T-helper 2 cell treated with Interferon-gamma antibody and Interleukin-4, amounts not matched to agents 5 μg/mL and 100 μg/mL, for 36 hours (primary cell): Measurements from ENCODE around the gene ZNF775.

Source experiments
- DNase-seq: peaks from one replicate; pipeline ENCODE4 v3.0.0; 2021; ENCODE audit warnings: low spot score
- H3K27ac Mint-ChIP-seq: one replicate; pipeline ENCODE4 v1.8.0; 2021; ENCODE audit warnings: mild to moderate bottlenecking, mixed read lengths
- H3K27me3 Mint-ChIP-seq: one replicate; pipeline ENCODE4 v1.8.0; 2021; ENCODE audit warnings: low read depth, mixed read lengths
- H3K36me3 Mint-ChIP-seq: one replicate; pipeline ENCODE4 v1.8.0; 2021; ENCODE audit warnings: low read depth, mixed read lengths
- H3K4me1 Mint-ChIP-seq: one replicate; pipeline ENCODE4 v1.8.0; 2021; ENCODE audit warnings: low read depth, mixed read lengths
- H3K4me3 Mint-ChIP-seq: one replicate; pipeline ENCODE4 v1.8.0; 2022; ENCODE audit warnings: mild to moderate bottlenecking, moderate library complexity, mixed read lengths
- H3K9me3 Mint-ChIP-seq: one replicate; pipeline ENCODE4 v1.8.0; 2021; ENCODE audit warnings: mixed read lengths

ZNF775 gene

DNA sequence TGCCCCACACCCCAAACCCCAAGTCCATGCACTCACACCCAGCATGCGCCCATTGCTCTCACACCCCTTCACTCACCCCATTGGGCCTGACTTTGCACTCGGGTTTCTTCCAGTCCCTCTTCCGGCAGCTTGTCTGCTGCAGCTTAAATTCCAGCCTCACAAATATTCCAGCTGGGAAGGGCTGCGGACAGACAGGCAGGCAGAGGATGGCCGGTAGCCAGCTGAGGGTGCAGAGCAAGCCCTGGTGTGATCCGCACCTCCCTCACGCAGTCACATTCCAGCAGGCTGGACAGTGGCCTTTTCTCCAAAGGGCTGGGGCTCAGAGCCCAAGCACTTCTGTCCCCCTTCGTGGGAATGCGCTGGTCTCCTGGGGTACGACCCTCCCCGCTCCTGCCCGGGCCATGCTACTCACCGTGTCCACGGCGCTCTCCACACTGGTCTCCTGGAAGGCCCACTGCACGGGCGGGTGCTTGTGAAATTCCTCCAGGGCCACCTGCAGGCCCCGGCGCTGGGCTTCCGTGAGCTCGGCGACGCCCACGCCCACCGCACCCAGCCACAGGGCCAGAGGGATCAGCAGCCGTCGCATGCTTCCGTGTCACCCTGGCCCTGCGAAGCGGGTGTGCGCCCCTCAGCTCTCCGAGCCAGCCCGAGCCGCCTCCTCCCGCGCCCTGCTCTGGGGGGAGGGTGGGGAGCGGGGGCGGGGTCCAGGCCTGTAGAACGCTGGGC lies 38.9 kb upstream of the ZNF775 start:
- Mint-ChIP-seq H3K27ac (no peak overlapping the region), H3K36me3 (no peaks in the 10 kb centered on the region), H3K27me3 (peaks cover 45% of the 10 kb centered on the region), H3K9me3 (peaks cover 9% of the 10 kb centered on the region), H3K4me3 (no peak overlapping the region), H3K4me1 (no peaks in the 10 kb centered on the region)
- DNase-seq: no peak

DNA sequence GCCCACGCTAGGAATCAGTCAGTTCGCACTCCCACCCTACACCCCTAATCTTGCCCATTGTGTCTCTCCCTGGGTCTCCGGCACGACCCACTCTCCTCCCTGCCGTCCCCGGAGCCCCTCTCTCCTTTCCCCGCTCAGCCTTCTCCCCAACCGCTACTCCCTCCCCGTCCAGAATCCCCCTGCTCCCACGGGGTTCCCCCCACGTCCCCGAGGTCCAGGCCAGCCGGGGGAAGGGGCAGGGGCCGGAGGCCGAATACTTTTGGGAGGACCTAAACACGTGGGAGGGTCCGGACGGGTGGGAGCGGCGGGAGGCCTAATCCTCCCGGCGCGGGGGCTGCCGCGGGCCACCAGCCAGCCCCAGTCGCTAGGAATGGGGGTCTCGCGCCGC lies 38.3 kb upstream of the ZNF775 start:
- Mint-ChIP-seq H3K4me3 (no peak overlapping the region), H3K27me3 (peaks cover 46% of the 10 kb centered on the region), H3K27ac (no peak overlapping the region)

DNA sequence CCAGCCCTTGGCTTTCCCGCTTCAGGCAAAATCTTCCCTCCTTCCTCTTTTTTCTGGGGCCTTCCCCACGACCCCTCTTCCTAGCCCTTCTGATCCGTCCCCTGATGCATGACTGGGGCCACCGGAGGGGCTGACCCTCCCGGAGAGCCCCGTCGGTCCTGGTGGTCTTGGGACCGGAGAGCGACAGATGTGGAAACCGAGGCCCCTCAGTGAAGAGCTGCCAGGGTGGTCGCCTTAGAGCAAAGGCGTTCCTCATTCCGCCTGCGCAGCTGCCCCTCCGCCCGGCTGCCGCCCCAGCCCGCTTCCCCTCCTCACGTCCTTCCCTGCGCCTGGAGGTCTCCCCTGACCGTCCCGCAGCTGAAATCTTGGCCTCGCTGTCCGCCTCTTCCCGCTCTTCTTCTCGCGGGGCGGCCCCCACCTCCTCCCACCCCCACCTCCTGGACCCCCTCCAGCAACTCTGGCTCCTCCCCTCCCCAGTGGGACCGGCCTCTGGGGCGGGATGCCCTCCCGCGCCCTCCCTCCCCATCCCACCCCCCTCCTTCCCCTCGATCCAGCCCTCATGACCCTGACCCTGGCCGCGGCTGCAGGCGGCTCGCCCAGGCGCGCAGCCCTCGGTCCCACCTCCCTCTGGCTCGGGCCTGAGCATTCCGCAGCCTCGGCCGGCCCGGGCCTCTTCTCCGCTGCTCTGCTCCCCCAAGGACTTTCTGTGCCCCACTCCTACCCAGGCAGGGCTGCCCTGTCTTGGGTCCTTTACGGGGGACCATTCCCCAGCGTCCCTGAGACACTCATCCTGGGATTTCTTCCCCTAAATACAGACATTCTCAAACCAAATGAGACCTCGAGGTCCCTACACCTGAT lies 37.6 kb upstream of the ZNF775 start, which contains the start of gene RARRES2:
RARRES2 (minus strand) TSS at position 367 of the 858 bp plus-strand sequence. CDS start 1,020 bp downstream, outside the sequence.
- DNase-seq: no peak
- H3K36me3 Mint-ChIP-seq: no peaks in the 10 kb centered on the region
- peaks cover 51% of the 10 kb centered on the region for H3K27me3 Mint-ChIP-seq
- H3K4me1 Mint-ChIP-seq: no peaks in the 10 kb centered on the region
- H3K27ac Mint-ChIP-seq: no peak within 1 kb of the TSS
- peaks cover 9% of the 10 kb centered on the region for H3K9me3 Mint-ChIP-seq
- no peak within 1 kb of the TSS for H3K4me3 Mint-ChIP-seq

More for the DNA sequence above, 38.3 kb upstream of the ZNF775 start:
- no peaks in the 10 kb centered on the region for H3K36me3 Mint-ChIP-seq
- no peaks in the 10 kb centered on the region for H3K4me1 Mint-ChIP-seq
- H3K9me3 Mint-ChIP-seq: peaks cover 9% of the 10 kb centered on the region
- no peak for DNase-seq

DNA sequence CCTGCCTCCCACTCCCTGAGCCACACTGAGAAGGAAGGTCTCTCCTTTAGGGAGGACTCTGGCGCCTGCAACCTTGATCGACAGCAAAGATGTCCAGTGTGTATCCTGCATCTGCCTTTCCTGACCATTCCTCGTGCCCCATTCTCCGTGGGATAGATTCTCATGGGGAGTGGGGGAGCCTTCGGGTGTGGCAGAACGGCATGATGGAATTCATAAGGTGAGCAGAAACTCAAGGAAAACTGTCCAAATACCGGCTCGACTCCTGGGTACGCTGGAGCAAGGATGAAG lies 37.1 kb upstream of the ZNF775 start:
- peaks cover 9% of the 10 kb centered on the region for H3K9me3 Mint-ChIP-seq
- peaks cover 54% of the 10 kb centered on the region for H3K27me3 Mint-ChIP-seq
- H3K4me3 Mint-ChIP-seq: no peak overlapping the region
- no peaks in the 10 kb centered on the region for H3K4me1 Mint-ChIP-seq
- no peaks in the 10 kb centered on the region for H3K36me3 Mint-ChIP-seq
- H3K27ac Mint-ChIP-seq: no peak overlapping the region
- DNase-seq: no peak

DNA sequence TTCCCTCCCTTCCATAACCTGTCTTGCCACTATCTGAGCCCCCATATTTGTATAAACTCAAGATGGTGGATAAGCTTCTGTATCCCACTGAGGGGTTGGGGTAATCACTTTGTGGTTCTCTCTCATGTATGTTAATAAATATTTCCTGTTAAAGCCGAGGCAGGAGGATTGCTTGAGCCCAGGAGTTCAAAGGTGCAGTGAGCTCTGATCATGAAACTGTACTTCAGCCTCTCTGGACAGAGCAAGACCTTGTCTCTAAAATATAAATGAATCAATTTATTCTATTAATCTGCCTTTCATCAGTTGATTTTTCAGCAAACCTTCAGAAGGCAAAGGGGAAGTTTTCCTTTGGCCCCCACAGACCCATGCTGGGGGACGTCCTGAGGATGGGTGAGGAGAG lies 35.9 kb upstream of the ZNF775 start:
- H3K9me3 Mint-ChIP-seq: peaks cover 9% of the 10 kb centered on the region
- H3K4me1 Mint-ChIP-seq: no peaks in the 10 kb centered on the region
- no peak for DNase-seq
- peaks cover 54% of the 10 kb centered on the region for H3K27me3 Mint-ChIP-seq
- no peak overlapping the region for H3K27ac Mint-ChIP-seq
- H3K4me3 Mint-ChIP-seq: no peak overlapping the region
- no peaks in the 10 kb centered on the region for H3K36me3 Mint-ChIP-seq

DNA sequence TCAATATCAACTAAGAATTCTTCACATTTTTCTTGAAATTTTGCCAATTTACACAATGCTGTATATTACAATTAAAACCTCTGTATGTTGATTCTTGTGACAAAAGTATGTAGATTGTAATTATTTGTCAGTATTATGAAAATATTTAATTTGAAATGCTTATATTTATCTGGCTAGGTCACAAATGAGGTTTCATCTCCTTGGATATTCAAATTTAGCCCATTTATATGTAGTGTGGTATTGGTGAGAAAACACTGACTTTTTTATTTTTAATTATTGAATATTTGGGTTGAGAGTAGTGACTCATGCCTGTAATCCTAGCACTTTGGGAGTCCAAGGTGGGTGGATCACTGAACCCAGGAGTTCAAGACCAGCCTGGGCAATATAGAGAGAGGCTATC lies 34.8 kb upstream of the ZNF775 start:
- Mint-ChIP-seq H3K4me3 (no peak overlapping the region), H3K27me3 (peaks cover 56% of the 10 kb centered on the region), H3K36me3 (no peaks in the 10 kb centered on the region), H3K4me1 (no peaks in the 10 kb centered on the region), H3K27ac (no peak overlapping the region), H3K9me3 (peaks cover 9% of the 10 kb centered on the region)
- DNase-seq: no peak

DNA sequence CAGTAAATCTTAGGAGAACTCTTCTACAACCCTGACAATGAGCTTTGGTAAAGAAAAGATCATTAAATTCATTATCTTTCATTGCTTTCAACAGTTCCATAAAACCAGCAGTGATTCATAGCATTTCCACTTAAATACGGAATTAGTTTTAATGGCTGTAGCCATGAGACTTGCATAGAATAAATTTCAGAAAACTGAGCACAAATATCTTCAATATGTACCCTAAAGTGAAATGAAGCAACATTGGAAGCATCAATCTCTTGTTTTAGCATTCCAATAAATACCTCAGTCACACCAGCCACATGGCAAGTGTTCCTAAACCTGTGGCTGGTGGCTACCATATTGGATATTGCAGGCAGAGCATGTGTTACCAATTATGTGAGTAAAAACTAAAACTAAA lies 34.1 kb upstream of the ZNF775 start:
- Mint-ChIP-seq H3K36me3 (no peaks in the 10 kb centered on the region), H3K9me3 (peaks cover 9% of the 10 kb centered on the region), H3K27me3 (peaks cover 52% of the 10 kb centered on the region), H3K4me3 (no peak overlapping the region), H3K27ac (no peak overlapping the region), H3K4me1 (no peaks in the 10 kb centered on the region)
- DNase-seq: no peak

DNA sequence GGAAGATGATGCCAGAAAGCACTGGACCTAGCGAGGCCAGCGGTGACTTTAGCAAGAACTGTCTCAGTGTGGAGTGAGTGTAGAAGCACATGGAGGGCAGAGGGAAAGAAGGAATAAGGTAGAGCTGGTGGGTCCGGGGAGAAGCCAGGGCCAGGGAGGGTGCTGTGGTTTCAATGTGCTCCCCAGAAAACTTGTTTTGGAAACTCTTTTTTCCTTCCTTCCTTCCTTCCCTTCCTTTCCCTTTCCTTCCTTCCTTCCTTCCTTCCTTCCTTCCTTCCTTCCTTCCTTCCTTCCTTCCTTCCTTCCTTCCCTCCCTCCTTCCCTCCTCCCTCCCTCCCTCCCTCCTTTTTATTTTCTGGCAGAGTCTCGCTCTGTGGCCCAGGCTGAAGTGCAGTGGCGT lies 32.2 kb upstream of the ZNF775 start:
- DNase-seq: no peak
- Mint-ChIP-seq H3K9me3 (peaks cover 9% of the 10 kb centered on the region), H3K36me3 (no peaks in the 10 kb centered on the region), H3K4me3 (no peak overlapping the region), H3K4me1 (no peaks in the 10 kb centered on the region), H3K27me3 (peaks cover 48% of the 10 kb centered on the region), H3K27ac (no peak overlapping the region)

DNA sequence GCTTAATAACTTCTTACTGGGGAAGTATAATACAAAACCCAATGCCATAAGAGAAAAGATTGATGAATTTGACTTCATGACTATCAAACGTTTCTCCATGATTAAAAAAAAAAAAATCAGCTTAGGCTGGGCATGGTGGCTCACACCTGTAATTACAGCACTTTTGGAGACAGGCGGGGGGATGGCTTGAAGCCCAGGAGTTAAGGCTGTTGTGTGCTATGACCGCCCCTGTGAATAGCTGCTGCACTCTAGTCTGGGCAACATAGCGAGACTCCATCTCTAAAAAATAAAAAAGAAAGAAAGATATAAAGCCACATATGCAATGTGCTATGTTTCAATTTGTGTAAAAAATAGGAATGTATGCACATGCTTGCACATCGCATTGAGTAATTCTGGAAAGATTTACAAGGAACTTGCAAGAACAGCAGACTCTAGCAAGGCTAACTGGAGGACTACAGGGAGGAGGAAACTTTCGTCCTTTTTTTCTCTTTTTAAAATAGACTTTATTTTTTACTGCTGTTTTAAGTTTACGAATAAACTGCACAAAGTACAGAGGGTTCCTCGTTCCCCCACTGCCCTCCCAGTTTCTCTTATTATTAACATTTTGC lies 27.4 kb upstream of the ZNF775 start:
- Mint-ChIP-seq H3K27me3 (peaks cover 13% of the 10 kb centered on the region), H3K9me3 (no peaks in the 10 kb centered on the region), H3K27ac (no peak overlapping the region), H3K4me3 (no peak overlapping the region), H3K4me1 (peaks cover 8% of the 10 kb centered on the region), H3K36me3 (no peaks in the 10 kb centered on the region)
- DNase-seq: no peak

DNA sequence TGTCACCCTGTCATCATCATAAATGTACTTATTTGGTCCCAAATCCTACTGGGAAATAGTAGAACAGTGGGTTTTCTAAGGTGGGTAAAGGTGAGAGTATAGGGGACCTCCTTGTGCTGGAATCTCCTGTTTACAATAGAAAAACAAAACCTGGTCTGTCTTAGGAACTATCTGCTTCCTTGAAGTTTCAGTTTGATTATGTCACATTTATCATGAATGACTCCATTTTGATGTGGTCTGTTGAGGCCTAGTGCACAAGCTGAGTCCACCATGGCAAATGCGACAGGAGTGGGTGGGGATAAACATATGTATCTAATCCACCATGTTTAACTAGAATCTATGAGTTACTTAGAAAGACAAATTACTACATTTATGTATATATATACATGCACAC lies 23.5 kb upstream of the ZNF775 start:
- peaks cover 9% of the 10 kb centered on the region for H3K27me3 Mint-ChIP-seq
- H3K36me3 Mint-ChIP-seq: no peaks in the 10 kb centered on the region
- no peaks in the 10 kb centered on the region for H3K9me3 Mint-ChIP-seq
- no peak overlapping the region for H3K4me3 Mint-ChIP-seq
- peaks cover 30% of the 10 kb centered on the region for H3K4me1 Mint-ChIP-seq
- no peak overlapping the region for H3K27ac Mint-ChIP-seq
- DNase-seq: no peak

DNA sequence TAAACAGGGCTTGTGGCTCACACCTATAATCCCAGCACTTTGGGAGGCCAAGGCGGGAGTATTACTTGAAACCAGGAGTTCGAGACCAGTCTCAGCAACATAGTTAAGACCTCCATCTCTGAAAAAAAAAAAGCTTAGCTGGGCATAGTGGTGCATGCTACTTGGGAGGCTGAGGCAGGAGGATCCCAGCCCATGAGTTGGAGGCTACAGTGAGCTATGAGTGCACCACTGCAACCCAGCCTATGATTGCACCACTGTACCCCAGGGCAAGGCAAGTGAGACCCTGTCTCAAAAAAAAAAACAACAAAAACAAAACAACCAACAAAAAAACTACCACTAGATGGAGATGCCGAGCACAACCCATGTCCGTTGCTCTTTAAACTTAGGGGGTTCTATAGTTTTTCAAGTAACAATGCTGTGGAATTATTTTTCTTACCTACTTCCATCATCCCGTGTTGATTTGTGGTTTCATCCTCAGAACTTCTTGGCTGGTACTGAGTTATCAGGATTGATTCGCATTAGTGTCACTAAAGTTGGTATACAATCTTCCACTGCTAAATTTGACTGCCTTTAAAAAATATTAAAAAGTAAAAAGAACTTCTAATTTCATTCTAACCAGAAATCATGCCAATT lies 22.7 kb upstream of the ZNF775 start:
- Mint-ChIP-seq H3K27ac (no peak overlapping the region), H3K4me1 (peaks cover 30% of the 10 kb centered on the region), H3K9me3 (no peaks in the 10 kb centered on the region), H3K36me3 (no peaks in the 10 kb centered on the region), H3K4me3 (no peak overlapping the region), H3K27me3 (peaks cover 6% of the 10 kb centered on the region)
- no peak for DNase-seq

DNA sequence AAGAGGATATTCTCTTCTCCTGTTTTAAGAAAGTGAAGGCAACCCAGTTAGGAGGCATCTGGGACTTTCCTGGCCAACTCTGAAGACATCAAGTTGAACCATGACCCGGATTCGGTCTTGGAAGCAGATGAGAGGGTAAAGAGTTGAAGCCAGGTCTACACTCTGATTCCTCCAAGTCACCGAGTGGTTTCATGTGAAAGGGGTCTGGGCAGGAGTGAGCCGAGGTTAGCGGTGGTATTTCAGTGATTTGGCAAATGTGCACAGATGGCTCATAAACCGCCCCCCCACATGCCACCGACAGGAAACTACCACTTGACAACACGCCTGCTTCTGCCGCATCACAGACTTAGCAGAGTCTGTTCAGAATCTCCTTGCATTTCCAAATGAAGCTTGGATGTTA lies 21.9 kb upstream of the ZNF775 start:
- Mint-ChIP-seq H3K4me1 (peaks cover 30% of the 10 kb centered on the region), H3K9me3 (no peaks in the 10 kb centered on the region), H3K27me3 (peaks cover 2% of the 10 kb centered on the region), H3K4me3 (peak overlapping the region; percentile 45), H3K27ac (peak overlapping the region; percentile 75), H3K36me3 (no peaks in the 10 kb centered on the region)
- DNase-seq: peak; percentile 53

DNA sequence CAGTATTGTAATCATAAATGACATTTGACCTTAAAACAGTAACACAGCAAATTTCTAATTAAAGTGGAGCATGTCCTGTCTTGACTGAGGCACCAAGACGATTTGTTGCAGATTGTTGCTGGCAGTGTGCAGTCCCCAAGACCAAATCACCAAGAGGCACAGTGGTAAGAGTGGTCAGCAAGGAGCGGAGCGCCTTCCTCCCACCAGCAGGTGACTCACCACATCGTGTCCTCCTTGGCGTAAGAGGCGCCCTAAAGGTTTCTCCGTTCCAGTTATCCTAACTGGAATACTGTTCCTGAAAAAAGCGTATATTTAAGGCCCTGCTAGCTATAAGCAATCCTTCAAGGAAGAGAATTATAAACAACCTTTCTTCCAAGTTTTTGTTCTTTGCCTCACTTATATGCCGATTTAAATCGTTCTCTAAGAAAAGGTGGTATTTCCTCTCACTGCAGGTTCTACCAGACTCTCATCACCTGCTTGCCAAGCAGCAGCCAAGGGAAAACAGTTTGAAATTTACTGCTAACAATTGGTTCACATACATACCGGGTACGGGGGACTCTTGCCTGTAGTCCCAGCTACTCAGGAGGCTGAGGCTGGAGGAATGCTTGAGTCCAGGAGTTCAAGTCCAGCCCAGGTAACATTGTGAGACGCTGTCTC lies 21.2 kb upstream of the ZNF775 start:
- Mint-ChIP-seq H3K27me3 (peaks cover 2% of the 10 kb centered on the region), H3K4me3 (peak overlapping the region; percentile 45), H3K4me1 (peaks cover 30% of the 10 kb centered on the region), H3K27ac (peak overlapping the region; percentile 75), H3K36me3 (no peaks in the 10 kb centered on the region), H3K9me3 (no peaks in the 10 kb centered on the region)
- DNase-seq: no peak
